Ureter (tissue), 1 donor: ENCODE results near the gene EXOC3L1. TPM values are rescaled to one million over a fixed set of nuclear protein-coding genes. Genes with fewer than 3 reads are reported as not detected.

Experiments used
- DNase-seq: peaks from one replicate; pipeline ENCODE4 v3.0.0-alpha.2; 2020; ENCODE audit warnings: low spot score
- total RNA-seq: library from RNA; stranded (reverse); gene quantifications from one replicate; pipeline ENCODE4 v1.2.4, GENCODE V29; 2023
- donor health status: DM: yes; HTN: yes; CAD: no.

The EXOC3L1 gene
- total RNA-seq, 1 donor from 2014 or later = 5.2 TPM

- DNase-seq = no peak
Measured at GRCh38 chr16:67215706-67216105, 25.8 kb upstream of the EXOC3L1 start.

GRCh38 chr16:67213197-67214019 lies 23.5 kb upstream of the EXOC3L1 start:
- no peak for DNase-seq

GRCh38 chr16:67212766-67213165 lies 22.8 kb upstream of the EXOC3L1 start:
- DNase-seq = no peak

- no peak for DNase-seq
Measured at GRCh38 chr16:67211674-67212073, 21.7 kb upstream of the EXOC3L1 start.

- DNase-seq = no peak
Measured at GRCh38 chr16:67210069-67210937, 20.4 kb upstream of the EXOC3L1 start.

GRCh38 chr16:67209565-67209964 lies 19.6 kb upstream of the EXOC3L1 start:
- no peak for DNase-seq

GRCh38 chr16:67208154-67208896 lies 18.4 kb upstream of the EXOC3L1 start:
- DNase-seq = no peak

GRCh38 chr16:67207249-67208091 lies 17.5 kb upstream of the EXOC3L1 start:
- no peak for DNase-seq

- no peak for DNase-seq
Measured at GRCh38 chr16:67206838-67207248, 16.9 kb upstream of the EXOC3L1 start.

- no peak for DNase-seq
Measured at GRCh38 chr16:67206129-67206837, 16.3 kb upstream of the EXOC3L1 start.

GRCh38 chr16:67204076-67204475 lies 14.1 kb upstream of the EXOC3L1 start:
- DNase-seq = no peak

GRCh38 chr16:67202956-67203493 lies 13.1 kb upstream of the EXOC3L1 start:
- DNase-seq = no peak

- no peak for DNase-seq
Measured at GRCh38 chr16:67202426-67202825, 12.5 kb upstream of the EXOC3L1 start.

- no peak for DNase-seq
Measured at GRCh38 chr16:67201411-67202345, 11.7 kb upstream of the EXOC3L1 start.

- no peak for DNase-seq
Measured at GRCh38 chr16:67200491-67200890, 10.6 kb upstream of the EXOC3L1 start.

- no peak for DNase-seq
Measured at GRCh38 chr16:67199808-67200198, 9.9 kb upstream of the EXOC3L1 start.

- no peak for DNase-seq
Measured at GRCh38 chr16:67199011-67199807, 9.3 kb upstream of the EXOC3L1 start, which contains the start of gene ELMO3. TSS of gene ELMO3 (plus strand) at chr16:67199131. CDS start at chr16:67199327, 196 bp downstream.

GRCh38 chr16:67198238-67198734 lies 8.3 kb upstream of the EXOC3L1 start:
- no peak for DNase-seq
